Spleen (tissue), 7 donors: ENCODE measurements around the gene NECAB2.

Source experiments
- POLR2A ChIP-seq, 3 donors: fragments of 450-650 bp; IDR thresholded peaks; one replicate each; pipeline ENCODE4 v1.5.1; 2017; ENCODE audit warnings: antibody characterized with exemption in 3 of 3, mild to moderate bottlenecking in 1 of 3
- POLR2AphosphoS5 ChIP-seq, 3 donors: sonication (generic); formaldehyde crosslinking; IDR thresholded peaks; one replicate each; pipeline ENCODE4 v1.5.1; 2017; ENCODE audit warnings: antibody characterized with exemption in 3 of 3
- TF ChIP-seq, protein P1 (sequence below), 11 experiments: fragments of 200-600 bp in 7 of 11; fragments of 450-650 bp in 4 of 11; sonication (generic) in 4 of 11; IDR thresholded peaks in 8 of 11; conservative IDR thresholded peaks in 3 of 11; 1 replicate in 7 of 11; 2 replicates in 4 of 11; pipeline versions ENCODE4 v1.4.0 to v1.8.0; 2016 to 2021; ENCODE audit warnings: antibody characterized with exemption in 11 of 11, inconsistent platforms in 4 of 11, mild to moderate bottlenecking in 1 of 11
- donor health status: DM: no; HTN: no; CAD: no; lungs with moderate emphysema.
- donor health status: DM: no; HTN: no; CAD: no.
- donor health status: DM: no; HTN: no; CAD: no.

DNA sequence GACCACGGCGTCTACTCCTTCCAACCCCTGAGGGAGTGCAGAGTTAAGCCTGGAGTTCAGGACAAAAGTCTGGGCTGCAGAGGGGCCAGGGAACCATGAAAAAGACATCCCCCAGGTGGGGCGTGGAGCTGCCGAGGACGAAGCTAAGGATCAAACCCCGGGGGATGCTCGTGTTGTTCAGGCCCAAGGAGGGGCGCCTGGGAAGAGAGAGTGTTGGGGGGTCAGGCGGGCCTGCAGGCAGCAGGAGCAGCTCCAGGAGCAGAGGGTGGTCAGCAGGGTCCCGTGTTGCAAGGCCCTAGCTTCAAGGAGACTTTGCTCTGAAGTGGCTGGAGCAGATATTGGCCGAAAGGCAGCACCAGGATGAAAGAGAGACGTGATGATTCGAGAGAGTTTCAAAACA is 26.7 kb downstream of the NECAB2 start:
- TF ChIP-seq, protein P1, sequence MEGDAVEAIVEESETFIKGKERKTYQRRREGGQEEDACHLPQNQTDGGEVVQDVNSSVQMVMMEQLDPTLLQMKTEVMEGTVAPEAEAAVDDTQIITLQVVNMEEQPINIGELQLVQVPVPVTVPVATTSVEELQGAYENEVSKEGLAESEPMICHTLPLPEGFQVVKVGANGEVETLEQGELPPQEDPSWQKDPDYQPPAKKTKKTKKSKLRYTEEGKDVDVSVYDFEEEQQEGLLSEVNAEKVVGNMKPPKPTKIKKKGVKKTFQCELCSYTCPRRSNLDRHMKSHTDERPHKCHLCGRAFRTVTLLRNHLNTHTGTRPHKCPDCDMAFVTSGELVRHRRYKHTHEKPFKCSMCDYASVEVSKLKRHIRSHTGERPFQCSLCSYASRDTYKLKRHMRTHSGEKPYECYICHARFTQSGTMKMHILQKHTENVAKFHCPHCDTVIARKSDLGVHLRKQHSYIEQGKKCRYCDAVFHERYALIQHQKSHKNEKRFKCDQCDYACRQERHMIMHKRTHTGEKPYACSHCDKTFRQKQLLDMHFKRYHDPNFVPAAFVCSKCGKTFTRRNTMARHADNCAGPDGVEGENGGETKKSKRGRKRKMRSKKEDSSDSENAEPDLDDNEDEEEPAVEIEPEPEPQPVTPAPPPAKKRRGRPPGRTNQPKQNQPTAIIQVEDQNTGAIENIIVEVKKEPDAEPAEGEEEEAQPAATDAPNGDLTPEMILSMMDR (IDR thresholded peaks at IDR 0.05 in 8 of 11, conservative IDR thresholded peaks at IDR 0.05 in 3 of 11) = no peak
- TF ChIP-seq POLR2A (IDR thresholded peaks at IDR 0.05) = no peak
- TF ChIP-seq POLR2AphosphoS5 (IDR thresholded peaks at IDR 0.05) = no peak
